Heart right ventricle (tissue), 16 donors: ENCODE measurements around the gene MAGEE1. TPM values are rescaled to one million over a fixed set of nuclear protein-coding genes. Genes with fewer than 3 reads are reported as not detected.
A peak's percentile ranks its signal among the peaks of the same experiment; 100 is the strongest.

Experiments
- ATAC-seq, 8 donors: fragments of 200-7000 bp; cut with Tn5 transposase; one replicate each; pipeline ENCODE4 v1.9.1; 2020; ENCODE audit warnings: mild to moderate bottlenecking in 8 of 8, moderate library complexity in 8 of 8, moderate number of reproducible peaks in 1 of 8
- DNase-seq, 2 donors: peaks; one replicate each; pipeline ENCODE4 v3.0.0-alpha.2; 2020
- H3K27ac ChIP-seq, 10 donors: fragments of 200-600 bp; sonication (generic) in 2 of 10; one replicate each; pipeline versions ENCODE4 v1.5.0 to v1.8.0; 2020 to 2022; ENCODE audit warnings: mild to moderate bottlenecking in 3 of 10
- H3K27me3 ChIP-seq, 7 donors: fragments of 200-600 bp; one replicate each; pipeline ENCODE4 v1.8.0; 2021 to 2022; ENCODE audit warnings: mild to moderate bottlenecking in 2 of 7
- H3K36me3 ChIP-seq, 9 donors: fragments of 200-600 bp; sonication (generic) in 1 of 9; one replicate each; pipeline versions ENCODE4 v1.5.0 to v1.8.0; 2020 to 2022; ENCODE audit warnings: mild to moderate bottlenecking in 2 of 9
- H3K4me1 ChIP-seq, 9 donors: fragments of 200-600 bp; sonication (generic) in 1 of 9; one replicate each; pipeline versions ENCODE4 v1.5.0 to v1.8.0; 2020 to 2022; ENCODE audit warnings: mild to moderate bottlenecking in 4 of 9
- H3K4me3 ChIP-seq, 10 donors: fragments of 200-600 bp; sonication (generic) in 2 of 10; one replicate each; pipeline versions ENCODE4 v1.5.0 to v1.8.0; 2020 to 2022; ENCODE audit warnings: mild to moderate bottlenecking in 7 of 10, moderate library complexity in 2 of 10
- H3K9me3 ChIP-seq, 11 donors: fragments of 200-600 bp in 10 of 11; sonication (generic) in 2 of 11; one replicate each; pipeline versions ENCODE4 v1.5.0 to v1.8.0; 2013 to 2022; ENCODE audit warnings: mild to moderate bottlenecking in 2 of 11, control low read depth in 1 of 11, moderate library complexity in 1 of 11
- WGBS, 2 donors: extraction: QIAGEN DNeasy Blood & Tissue Kit; methylation state at CpG; one replicate each; pipeline ENCODE4 v1.1.7; 2013; ENCODE audit warnings: inconsistent platforms in 1 of 2; 5-methylcytosine and 5-hydroxymethylcytosine counted together
- intact Hi-C, 10 donors: fragments of 100-400 bp; cut with DNase I; formaldehyde crosslinking; loops; one replicate each; pipeline versions ENCODE4 v1.11.1 to v1.14.2; 2022
- long read RNA-seq, 3 donors: library from polyadenylated mRNA; unstranded; transcript quantifications; one replicate each; pipeline ENCODE4 v2.0.0, GENCODE V29; 2020 to 2021
- polyA plus RNA-seq, 2 donors: library from polyadenylated mRNA; stranded (reverse); fragments of 200-250 nt; gene quantifications; one replicate each; pipeline ENCODE4 v1.2.3, GENCODE V29; 2013
- total RNA-seq, 10 donors: library from RNA; stranded (reverse); fragmentation: NEBNext Ultra II Directional in 3 of 10; extraction: Animal tissue kit (Norgen Biotek cat#: 25700) in 3 of 10; gene quantifications; one replicate each; pipeline versions ENCODE4 v1.2.1 to v1.2.4, GENCODE V29; 2021 to 2023
- TF ChIP-seq, protein P1 (sequence below), 9 donors: fragments of 200-600 bp; sonication (generic) in 2 of 9; IDR thresholded peaks; one replicate each; pipeline versions ENCODE4 v1.5.0 to v1.8.0; 2021 to 2022; ENCODE audit warnings: antibody characterized with exemption in 9 of 9, mild to moderate bottlenecking in 5 of 9, moderate library complexity in 1 of 9
- donor health status: Arrhythmogenic right ventricular cardiomyopathy.
- donor health status: ischemic (EF 13 %, LVEDD 7.1; RV severe dilation, severe dysfunction).
- donor health status: healthy with polysubstance abuse.
- donor health status: DM: no; HTN: yes; CAD: no.
- donor health status: DM: no; HTN: no; CAD: no.
- donor health status: ischemic (EF 25% LVEDD 6.9; RV normal size, moderate dysfunction).
- donor health status: ischemic (EF 25% LVEDD 5.7; RV mildly dilated, moderate dysfunction).
- donor health status: healthy.
- donor health status: DM: yes; HTN: yes; CAD: no.
- donor health status: Ischemic cardiomyopathy.
- donor health status: ischemic (EF 35%, LVEDD 5.7; RV mildly dilated, moderate dysfunction).
- donor health status: nonischemic (EF 11% LVEDD 7.7; RV severe dilation, severe dysfunction).
- donor health status: DM: yes; HTN: yes; CAD: no.
- donor health status: PGD.
- donor health status: ischemic (EF 29% LVEDD 5.4; RV normal size, mild dysfunction).
- donor health status: nonischemic (EF 23%, LVEDD 6.1; RV moderate dilation, normal function).

The MAGEE1 gene, protein sequence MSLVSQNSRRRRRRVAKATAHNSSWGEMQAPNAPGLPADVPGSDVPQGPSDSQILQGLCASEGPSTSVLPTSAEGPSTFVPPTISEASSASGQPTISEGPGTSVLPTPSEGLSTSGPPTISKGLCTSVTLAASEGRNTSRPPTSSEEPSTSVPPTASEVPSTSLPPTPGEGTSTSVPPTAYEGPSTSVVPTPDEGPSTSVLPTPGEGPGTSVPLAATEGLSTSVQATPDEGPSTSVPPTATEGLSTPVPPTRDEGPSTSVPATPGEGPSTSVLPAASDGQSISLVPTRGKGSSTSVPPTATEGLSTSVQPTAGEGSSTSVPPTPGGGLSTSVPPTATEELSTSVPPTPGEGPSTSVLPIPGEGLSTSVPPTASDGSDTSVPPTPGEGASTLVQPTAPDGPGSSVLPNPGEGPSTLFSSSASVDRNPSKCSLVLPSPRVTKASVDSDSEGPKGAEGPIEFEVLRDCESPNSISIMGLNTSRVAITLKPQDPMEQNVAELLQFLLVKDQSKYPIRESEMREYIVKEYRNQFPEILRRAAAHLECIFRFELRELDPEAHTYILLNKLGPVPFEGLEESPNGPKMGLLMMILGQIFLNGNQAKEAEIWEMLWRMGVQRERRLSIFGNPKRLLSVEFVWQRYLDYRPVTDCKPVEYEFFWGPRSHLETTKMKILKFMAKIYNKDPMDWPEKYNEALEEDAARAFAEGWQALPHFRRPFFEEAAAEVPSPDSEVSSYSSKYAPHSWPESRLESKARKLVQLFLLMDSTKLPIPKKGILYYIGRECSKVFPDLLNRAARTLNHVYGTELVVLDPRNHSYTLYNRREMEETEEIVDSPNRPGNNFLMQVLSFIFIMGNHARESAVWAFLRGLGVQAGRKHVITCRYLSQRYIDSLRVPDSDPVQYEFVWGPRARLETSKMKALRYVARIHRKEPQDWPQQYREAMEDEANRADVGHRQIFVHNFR
- total RNA-seq (1 to 10 TPM; 2.5 to 5.5 (median 4.0) TPM), polyA plus RNA-seq (under 1 TPM; 0.51 to 0.88 TPM)
- long read RNA-seq, donor 1, result 0 reads
- long read RNA-seq, donor 2, result 0 reads
- long read RNA-seq, donor 3, partial matches to known transcripts, result 0 of 3 reads
- long read RNA-seq, donor 3, other reads (novel, unspliced or antisense), result 0 of 3 reads

DNA sequence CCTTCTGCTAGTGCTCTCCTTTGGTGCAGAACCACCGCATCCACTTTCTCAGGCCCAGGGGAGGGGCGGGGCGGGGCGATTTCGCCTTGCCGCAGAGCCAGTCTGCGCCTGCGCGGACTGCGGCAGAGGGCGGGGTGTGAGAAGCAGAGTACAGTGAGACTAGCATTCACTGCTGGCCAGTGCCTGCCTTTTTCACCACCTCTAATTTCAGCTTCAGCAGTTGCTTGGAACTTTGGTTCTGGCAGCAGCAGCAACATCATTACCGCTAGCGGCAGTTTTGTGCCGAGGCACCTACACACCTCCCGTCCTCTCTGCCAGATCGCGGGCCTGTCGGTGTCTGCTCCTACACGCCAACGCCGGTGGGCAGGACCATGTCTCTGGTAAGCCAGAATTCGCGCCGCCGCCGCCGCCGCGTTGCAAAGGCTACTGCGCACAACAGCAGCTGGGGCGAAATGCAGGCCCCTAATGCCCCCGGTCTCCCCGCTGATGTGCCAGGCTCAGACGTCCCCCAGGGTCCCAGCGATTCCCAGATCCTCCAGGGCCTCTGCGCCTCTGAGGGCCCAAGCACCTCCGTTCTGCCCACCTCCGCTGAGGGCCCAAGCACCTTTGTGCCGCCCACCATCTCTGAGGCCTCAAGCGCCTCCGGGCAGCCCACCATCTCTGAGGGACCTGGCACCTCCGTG is at the start of gene MAGEE1:
Gene MAGEE1, plus strand, starts transcription at position 151 of the 683 bp plus-strand sequence. Its CDS starts 221 bp downstream, at position 372.
- Histone ChIP-seq H3K27me3 (peaks cover 0 to 45% (median 0%) of the 10 kb centered on the region in 7 donors), H3K9me3 (no peaks in the 10 kb centered on the region), H3K27ac (peak within 1 kb of the TSS in 4 of 10 donors; percentile 34 to 56 (median 48)), H3K4me1 (peaks cover 0 to 5% (median 0%) of the 10 kb centered on the region in 9 donors), H3K4me3 (peak within 1 kb of the TSS; percentile 50 to 74 (median 67)), H3K36me3 (no peaks in the 10 kb centered on the region)
- DNase-seq (peak; percentile 64 to 81), ATAC-seq (peak; percentile 94 to 98 (median 96))
- TF ChIP-seq, protein P1, sequence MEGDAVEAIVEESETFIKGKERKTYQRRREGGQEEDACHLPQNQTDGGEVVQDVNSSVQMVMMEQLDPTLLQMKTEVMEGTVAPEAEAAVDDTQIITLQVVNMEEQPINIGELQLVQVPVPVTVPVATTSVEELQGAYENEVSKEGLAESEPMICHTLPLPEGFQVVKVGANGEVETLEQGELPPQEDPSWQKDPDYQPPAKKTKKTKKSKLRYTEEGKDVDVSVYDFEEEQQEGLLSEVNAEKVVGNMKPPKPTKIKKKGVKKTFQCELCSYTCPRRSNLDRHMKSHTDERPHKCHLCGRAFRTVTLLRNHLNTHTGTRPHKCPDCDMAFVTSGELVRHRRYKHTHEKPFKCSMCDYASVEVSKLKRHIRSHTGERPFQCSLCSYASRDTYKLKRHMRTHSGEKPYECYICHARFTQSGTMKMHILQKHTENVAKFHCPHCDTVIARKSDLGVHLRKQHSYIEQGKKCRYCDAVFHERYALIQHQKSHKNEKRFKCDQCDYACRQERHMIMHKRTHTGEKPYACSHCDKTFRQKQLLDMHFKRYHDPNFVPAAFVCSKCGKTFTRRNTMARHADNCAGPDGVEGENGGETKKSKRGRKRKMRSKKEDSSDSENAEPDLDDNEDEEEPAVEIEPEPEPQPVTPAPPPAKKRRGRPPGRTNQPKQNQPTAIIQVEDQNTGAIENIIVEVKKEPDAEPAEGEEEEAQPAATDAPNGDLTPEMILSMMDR (IDR thresholded peaks at IDR 0.05), result no peak
- intact Hi-C loops, result no loop called here
- 0 to 1% methylated on average over 21 to 42 of the region's 42 CpGs for WGBS, 2 donors

DNA sequence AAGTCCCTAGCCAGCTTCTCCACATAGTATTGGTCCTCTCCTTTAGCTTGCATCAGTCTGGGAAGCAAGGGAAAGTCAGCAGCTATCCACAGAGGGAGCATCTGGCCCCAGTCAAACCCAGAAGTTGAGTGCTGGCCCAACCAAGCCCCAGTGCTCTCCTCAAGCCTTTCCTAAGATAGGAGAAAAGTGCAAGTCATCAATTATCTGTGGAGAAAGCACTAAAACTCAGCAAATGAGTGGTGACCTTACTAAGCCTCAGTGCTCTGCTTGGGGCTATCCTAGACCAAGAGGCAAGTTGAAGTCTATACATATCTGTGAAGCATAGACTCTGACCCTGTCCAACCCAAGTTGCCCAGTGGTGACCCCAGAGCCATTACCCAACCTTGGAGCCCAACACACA is 28.5 kb upstream of the MAGEE1 start:
- H3K27ac ChIP-seq, result no peak overlapping the region
- H3K27me3 ChIP-seq, result peaks cover 0 to 35% (median 0%) of the 10 kb centered on the region in 7 donors
- DNase-seq, result no peak
- no peaks in the 10 kb centered on the region for H3K4me1 ChIP-seq
- no peaks in the 10 kb centered on the region for H3K36me3 ChIP-seq
- H3K4me3 ChIP-seq, result no peak overlapping the region
- TF ChIP-seq, protein P1 (IDR thresholded peaks at IDR 0.05), result no peak
- ATAC-seq, result no peak
- intact Hi-C loops, result no loop called here
- H3K9me3 ChIP-seq, result peaks cover 0 to 5% (median 0%) of the 10 kb centered on the region in 11 donors

DNA sequence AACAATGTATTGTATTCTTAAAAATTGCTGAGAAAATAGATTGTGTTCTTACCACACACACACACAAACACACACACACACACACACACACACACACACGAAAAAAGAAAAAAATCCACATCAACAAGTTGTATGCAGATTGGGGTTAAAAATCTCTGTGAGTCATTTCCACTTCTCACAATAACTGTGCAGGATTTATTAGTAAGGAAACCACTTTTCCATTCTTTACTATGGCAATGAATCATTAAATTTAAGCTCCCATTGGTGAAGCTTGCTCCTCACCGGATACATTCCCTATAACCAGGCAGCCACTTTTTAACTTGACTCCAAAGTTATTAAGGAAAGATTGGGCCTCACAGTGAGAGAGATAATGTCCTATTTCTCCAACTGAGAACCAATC is 19.7 kb upstream of the MAGEE1 start:
- no peaks in the 10 kb centered on the region for H3K9me3 ChIP-seq
- ATAC-seq, result no peak

More for the DNA sequence above, 19.7 kb upstream of the MAGEE1 start:
- 67 to 68% methylated on average over 2 of the region's 2 CpGs for WGBS, 2 donors
- Histone ChIP-seq H3K4me3 (no peak overlapping the region), H3K27ac (no peak overlapping the region), H3K27me3 (peaks cover 0 to 27% (median 0%) of the 10 kb centered on the region in 7 donors), H3K4me1 (no peaks in the 10 kb centered on the region), H3K36me3 (no peaks in the 10 kb centered on the region)
- TF ChIP-seq, protein P1 (IDR thresholded peaks at IDR 0.05), result no peak
- no peak for DNase-seq
- intact Hi-C loops, result no loop called here
